ENCODE results near the gene PARP2. TPM values are rescaled to one million over a fixed set of nuclear protein-coding genes. Genes with fewer than 3 reads are reported as not detected.

Gene PARP2
- total RNA-seq, 2 donors from 2014 or later, result 36.1 to 63.7 TPM

DNA sequence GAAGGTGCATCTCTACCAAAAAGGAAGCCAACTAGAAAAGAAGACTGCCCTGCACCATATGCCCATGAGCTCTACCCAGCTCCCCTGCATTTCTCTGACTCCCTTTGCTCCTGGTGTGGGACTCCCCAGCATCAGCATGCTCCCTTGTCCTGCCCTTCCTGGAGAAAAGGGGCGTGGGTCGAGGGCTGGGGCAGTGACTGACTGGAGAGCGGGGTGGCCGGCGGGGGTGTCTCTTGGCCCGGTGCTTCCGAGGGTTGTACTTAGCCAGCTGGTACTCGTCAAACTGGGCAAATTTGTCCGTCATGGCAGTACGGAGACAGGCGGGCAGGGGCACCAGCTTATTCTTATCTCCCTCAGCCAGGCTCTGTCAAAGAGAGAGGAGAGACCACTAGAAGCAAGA, 60.1 kb downstream of the PARP2 start:
- H3K27me3 Mint-ChIP-seq (ENCODE audit: insufficient read depth), result no peaks in the 10 kb centered on the region
- no peak overlapping the region for H3K27ac Mint-ChIP-seq
- H3K36me3 ChIP-seq (ENCODE audit: control insufficient read depth, insufficient read depth, low read length), result peaks cover 81% of the 10 kb centered on the region
- no peaks in the 10 kb centered on the region for H3K9me3 Mint-ChIP-seq
- no peaks in the 10 kb centered on the region for H3K9me3 ChIP-seq (ENCODE audit: control insufficient read depth, low read length)
- TF ChIP-seq, protein P1, sequence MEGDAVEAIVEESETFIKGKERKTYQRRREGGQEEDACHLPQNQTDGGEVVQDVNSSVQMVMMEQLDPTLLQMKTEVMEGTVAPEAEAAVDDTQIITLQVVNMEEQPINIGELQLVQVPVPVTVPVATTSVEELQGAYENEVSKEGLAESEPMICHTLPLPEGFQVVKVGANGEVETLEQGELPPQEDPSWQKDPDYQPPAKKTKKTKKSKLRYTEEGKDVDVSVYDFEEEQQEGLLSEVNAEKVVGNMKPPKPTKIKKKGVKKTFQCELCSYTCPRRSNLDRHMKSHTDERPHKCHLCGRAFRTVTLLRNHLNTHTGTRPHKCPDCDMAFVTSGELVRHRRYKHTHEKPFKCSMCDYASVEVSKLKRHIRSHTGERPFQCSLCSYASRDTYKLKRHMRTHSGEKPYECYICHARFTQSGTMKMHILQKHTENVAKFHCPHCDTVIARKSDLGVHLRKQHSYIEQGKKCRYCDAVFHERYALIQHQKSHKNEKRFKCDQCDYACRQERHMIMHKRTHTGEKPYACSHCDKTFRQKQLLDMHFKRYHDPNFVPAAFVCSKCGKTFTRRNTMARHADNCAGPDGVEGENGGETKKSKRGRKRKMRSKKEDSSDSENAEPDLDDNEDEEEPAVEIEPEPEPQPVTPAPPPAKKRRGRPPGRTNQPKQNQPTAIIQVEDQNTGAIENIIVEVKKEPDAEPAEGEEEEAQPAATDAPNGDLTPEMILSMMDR (conservative IDR thresholded peaks at IDR 0.05), result no peak
- DNase-seq, result no peak
- no peak overlapping the region for H3K4me3 Mint-ChIP-seq
- no peaks in the 10 kb centered on the region for H3K4me1 Mint-ChIP-seq
- no peak overlapping the region for H3K9ac ChIP-seq (ENCODE audit: extremely low read depth, low read length, poor library complexity, severe bottlenecking)
- H3K36me3 Mint-ChIP-seq (ENCODE audit: low read depth), result peaks cover 68% of the 10 kb centered on the region
- H3K4me3 ChIP-seq (ENCODE audit: low read length), result no peak overlapping the region
- no peak overlapping the region for H3K27ac ChIP-seq (ENCODE audit: low read depth, low read length)
- H3K4me1 ChIP-seq (ENCODE audit: control insufficient read depth, insufficient read depth, low read length), result no peaks in the 10 kb centered on the region
- H3K27me3 ChIP-seq (ENCODE audit: control insufficient read depth, insufficient read depth, low read length, poor library complexity, severe bottlenecking), result no peaks in the 10 kb centered on the region
- WGBS, 2 experiments (ENCODE audit: insufficient coverage in 1 of 2, insufficient read length in 1 of 2), result 95 to 100% methylated on average over 4 to 11 of the region's 11 CpGs

Other genes with a start within 250 kb of the PARP2 start
- gene OR4K17, start 232.9 kb upstream of the PARP2 start, total RNA-seq, result not detected
- not detected for gene OR4N5, start 204.8 kb upstream of the PARP2 start, total RNA-seq
- not detected for gene OR11G2, start 152.7 kb upstream of the PARP2 start, total RNA-seq
- gene OR11H6, start 119.9 kb upstream of the PARP2 start, total RNA-seq, result not detected
- not detected for gene OR11H7, start 114.7 kb upstream of the PARP2 start, total RNA-seq
- not detected for gene OR11H4, start 104.3 kb upstream of the PARP2 start, total RNA-seq
- gene TTC5, start 37.7 kb upstream of the PARP2 start, total RNA-seq, result 10 to 100 TPM; 20.1 to 20.5 TPM
- gene CCNB1IP1, start 10.4 kb upstream of the PARP2 start, total RNA-seq, result 10 to 100 TPM; 96.1 to 99.5 TPM
- 10 to 100 TPM; 33.8 to 34.0 TPM for gene TEP1, start 69.9 kb downstream of the PARP2 start, total RNA-seq
- under 1 TPM in 1 of 2 donors, not detected in 1; 0.09 TPM for gene KLHL33, start 92.5 kb downstream of the PARP2 start, total RNA-seq
- gene OSGEP, start 111.2 kb downstream of the PARP2 start, total RNA-seq, result 10 to 100 TPM; 44.3 to 50.7 TPM
- 100 to 1,000 TPM; 228 to 249 TPM for gene APEX1, start 111.6 kb downstream of the PARP2 start, total RNA-seq
- gene PIP4P1, start 117.8 kb downstream of the PARP2 start, total RNA-seq, result 10 to 100 TPM; 32.1 to 38.1 TPM
- gene PNP, start 125.8 kb downstream of the PARP2 start, total RNA-seq, result 10 to 100 TPM; 52.8 to 59.8 TPM
- 1 to 10 TPM in 1 of 2 donors, under 1 TPM in 1; 0.60 to 1.1 TPM for gene RNASE10, start 161.9 kb downstream of the PARP2 start, total RNA-seq
- gene RNASE9, start 217.4 kb downstream of the PARP2 start, total RNA-seq, result not detected
- gene RNASE11, start 244.4 kb downstream of the PARP2 start, total RNA-seq, result not detected
- not detected for gene RNASE12, start 247.7 kb downstream of the PARP2 start, total RNA-seq